Peyer's patch (tissue), 4 donors: ENCODE results near the gene PROX1.

Experiments used
- CTCF ChIP-seq, 6 experiments: fragments of 450-650 bp in 4 of 6; fragments of 200-600 bp in 2 of 6; sonication (generic) in 1 of 6; IDR thresholded peaks; one replicate each; pipeline ENCODE4 v1.5.1; 2017 to 2019; ENCODE audit warnings: antibody characterized with exemption in 6 of 6, mild to moderate bottlenecking in 3 of 6, moderate library complexity in 1 of 6
- POLR2A ChIP-seq, 2 donors: fragments of 450-650 bp; IDR thresholded peaks; one replicate each; pipeline ENCODE4 v1.5.1; 2017; ENCODE audit warnings: antibody characterized with exemption in 2 of 2, mild to moderate bottlenecking in 2 of 2, moderate library complexity in 2 of 2

- no peak for TF ChIP-seq CTCF (IDR thresholded peaks at IDR 0.05)
- no peak for TF ChIP-seq POLR2A (IDR thresholded peaks at IDR 0.05)
Measured at GRCh38 chr1:213985209-213986019, 2.4 kb upstream of the PROX1 start.
